ENCODE data around the gene CAMTA1. TPM values are rescaled to one million over a fixed set of nuclear protein-coding genes. Genes with fewer than 3 reads are reported as not detected.

CAMTA1 gene
- total RNA-seq, 1 experiment from 2014 or later = 82.2 TPM

DNA sequence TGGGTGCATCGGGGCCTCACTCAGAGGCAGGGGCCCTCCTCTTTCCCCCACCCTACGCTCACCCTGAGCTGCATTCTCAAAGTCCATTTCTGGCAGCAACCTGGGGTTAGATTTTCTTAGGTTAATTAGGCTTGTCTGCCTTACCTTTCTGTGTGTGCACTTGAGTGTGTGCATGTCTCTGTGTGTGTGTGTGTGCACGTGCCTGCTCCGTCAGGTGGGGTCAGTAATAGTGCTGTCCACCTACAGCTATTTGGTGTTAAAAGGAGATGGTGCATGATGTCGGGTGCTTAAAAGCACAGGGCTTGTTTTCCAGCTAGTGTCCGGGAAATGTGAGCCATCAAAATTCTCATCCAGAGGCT is 257.9 kb downstream of the CAMTA1 start:
- Histone ChIP-seq H3K27ac (ENCODE audit: low read length) (no peak overlapping the region), H3K4me1 (ENCODE audit: control insufficient read depth, insufficient read depth, low read length) (no peaks in the 10 kb centered on the region), H3K9me3 (ENCODE audit: control insufficient read depth, insufficient read depth, low read depth, low read length) (no peaks in the 10 kb centered on the region), H3K36me3 (ENCODE audit: control insufficient read depth, insufficient read depth, low read length) (no peaks in the 10 kb centered on the region), H3K27me3 (ENCODE audit: control insufficient read depth, insufficient read depth, low read length) (no peaks in the 10 kb centered on the region), H3K4me3 (ENCODE audit: low read depth in 2 of 2, low read length in 2 of 2) (no peak overlapping the region)
- ATAC-seq = no peak
- TF ChIP-seq, protein P1, sequence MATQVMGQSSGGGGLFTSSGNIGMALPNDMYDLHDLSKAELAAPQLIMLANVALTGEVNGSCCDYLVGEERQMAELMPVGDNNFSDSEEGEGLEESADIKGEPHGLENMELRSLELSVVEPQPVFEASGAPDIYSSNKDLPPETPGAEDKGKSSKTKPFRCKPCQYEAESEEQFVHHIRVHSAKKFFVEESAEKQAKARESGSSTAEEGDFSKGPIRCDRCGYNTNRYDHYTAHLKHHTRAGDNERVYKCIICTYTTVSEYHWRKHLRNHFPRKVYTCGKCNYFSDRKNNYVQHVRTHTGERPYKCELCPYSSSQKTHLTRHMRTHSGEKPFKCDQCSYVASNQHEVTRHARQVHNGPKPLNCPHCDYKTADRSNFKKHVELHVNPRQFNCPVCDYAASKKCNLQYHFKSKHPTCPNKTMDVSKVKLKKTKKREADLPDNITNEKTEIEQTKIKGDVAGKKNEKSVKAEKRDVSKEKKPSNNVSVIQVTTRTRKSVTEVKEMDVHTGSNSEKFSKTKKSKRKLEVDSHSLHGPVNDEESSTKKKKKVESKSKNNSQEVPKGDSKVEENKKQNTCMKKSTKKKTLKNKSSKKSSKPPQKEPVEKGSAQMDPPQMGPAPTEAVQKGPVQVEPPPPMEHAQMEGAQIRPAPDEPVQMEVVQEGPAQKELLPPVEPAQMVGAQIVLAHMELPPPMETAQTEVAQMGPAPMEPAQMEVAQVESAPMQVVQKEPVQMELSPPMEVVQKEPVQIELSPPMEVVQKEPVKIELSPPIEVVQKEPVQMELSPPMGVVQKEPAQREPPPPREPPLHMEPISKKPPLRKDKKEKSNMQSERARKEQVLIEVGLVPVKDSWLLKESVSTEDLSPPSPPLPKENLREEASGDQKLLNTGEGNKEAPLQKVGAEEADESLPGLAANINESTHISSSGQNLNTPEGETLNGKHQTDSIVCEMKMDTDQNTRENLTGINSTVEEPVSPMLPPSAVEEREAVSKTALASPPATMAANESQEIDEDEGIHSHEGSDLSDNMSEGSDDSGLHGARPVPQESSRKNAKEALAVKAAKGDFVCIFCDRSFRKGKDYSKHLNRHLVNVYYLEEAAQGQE (IDR thresholded peaks at IDR 0.05; ENCODE audit: insufficient read depth in 1 of 2, low read depth in 2 of 2, low read length in 1 of 2) = no peak
- no peak for TF ChIP-seq POLR2AphosphoS5 (IDR thresholded peaks at IDR 0.05; ENCODE audit: low read depth, low read length)
- TF ChIP-seq, protein P2, sequence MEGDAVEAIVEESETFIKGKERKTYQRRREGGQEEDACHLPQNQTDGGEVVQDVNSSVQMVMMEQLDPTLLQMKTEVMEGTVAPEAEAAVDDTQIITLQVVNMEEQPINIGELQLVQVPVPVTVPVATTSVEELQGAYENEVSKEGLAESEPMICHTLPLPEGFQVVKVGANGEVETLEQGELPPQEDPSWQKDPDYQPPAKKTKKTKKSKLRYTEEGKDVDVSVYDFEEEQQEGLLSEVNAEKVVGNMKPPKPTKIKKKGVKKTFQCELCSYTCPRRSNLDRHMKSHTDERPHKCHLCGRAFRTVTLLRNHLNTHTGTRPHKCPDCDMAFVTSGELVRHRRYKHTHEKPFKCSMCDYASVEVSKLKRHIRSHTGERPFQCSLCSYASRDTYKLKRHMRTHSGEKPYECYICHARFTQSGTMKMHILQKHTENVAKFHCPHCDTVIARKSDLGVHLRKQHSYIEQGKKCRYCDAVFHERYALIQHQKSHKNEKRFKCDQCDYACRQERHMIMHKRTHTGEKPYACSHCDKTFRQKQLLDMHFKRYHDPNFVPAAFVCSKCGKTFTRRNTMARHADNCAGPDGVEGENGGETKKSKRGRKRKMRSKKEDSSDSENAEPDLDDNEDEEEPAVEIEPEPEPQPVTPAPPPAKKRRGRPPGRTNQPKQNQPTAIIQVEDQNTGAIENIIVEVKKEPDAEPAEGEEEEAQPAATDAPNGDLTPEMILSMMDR (IDR thresholded peaks at IDR 0.05) = no peak
- TF ChIP-seq SIN3A (IDR thresholded peaks at IDR 0.05; ENCODE audit: borderline replicate concordance, insufficient read depth, low read depth, low read length) = no peak
- no peak for TF ChIP-seq TCF7L2 (IDR thresholded peaks at IDR 0.05; ENCODE audit: low read depth, low read length)
- intact Hi-C loops (cut with micrococcal nuclease; ENCODE audit: unreplicated experiment) (loop anchor here (5.0 kb wide), 2 partner anchors 164 to 604 kb away; no protein-coding TSS in a partner anchor), in situ Hi-C loops (cut with HindIII; ENCODE audit: low pct_unique_long_range_greater_than_20kb, low sequenced_read_pairs) (no loop called here)
- POLR2A ChIA-PET = no interaction called here
- CTCF ChIA-PET = interaction anchor here (0.5 to 1.3 kb wide), 11 partner anchors 27 to 604 kb away, joined by 3 to 13 read pairs (median 4); no protein-coding TSS in a partner anchor
- DNase-seq (ENCODE audit: low read depth, low spot score) = no peak
- no TSS peak for BruUV-seq (replicated peaks)

DNA sequence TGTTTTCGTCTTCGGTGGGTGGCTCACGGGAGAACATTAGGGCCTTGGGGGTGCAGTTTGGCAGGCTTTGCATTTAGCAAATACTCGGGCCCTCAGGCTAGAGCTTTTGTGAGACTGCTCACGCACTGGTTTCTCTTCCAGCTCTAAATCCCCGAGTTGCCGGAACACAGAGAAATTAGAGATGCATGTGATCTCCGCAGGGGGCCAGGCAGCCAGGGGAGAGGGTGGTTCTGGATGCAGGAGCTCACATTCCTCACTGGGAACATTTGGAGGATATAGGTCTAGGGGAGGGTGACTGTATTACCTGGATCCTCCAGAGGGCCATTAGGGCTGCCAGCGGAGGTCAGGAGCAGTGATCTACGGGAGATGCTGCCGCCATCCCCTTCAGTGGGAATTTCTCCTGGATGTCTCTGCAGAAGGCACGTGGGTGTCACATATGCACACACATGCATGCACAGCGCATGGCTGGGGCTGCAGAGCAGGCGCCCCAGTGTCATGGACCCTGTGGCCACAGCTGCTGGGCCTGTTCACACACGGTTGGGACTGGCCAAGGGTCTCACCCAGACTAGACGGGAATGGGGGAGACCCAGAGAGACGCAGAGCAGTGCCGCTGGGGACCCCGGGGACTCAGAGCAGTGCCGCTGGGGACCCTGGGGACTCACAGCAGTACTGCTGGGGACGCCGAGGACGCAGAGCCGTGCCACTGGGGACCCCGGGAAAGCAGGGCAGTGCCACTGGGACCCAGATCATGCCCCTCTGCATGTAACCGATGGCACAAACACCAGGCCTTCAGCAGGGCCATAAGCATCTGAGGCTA is 258.7 kb downstream of the CAMTA1 start:
- Histone ChIP-seq H3K27me3 (ENCODE audit: control insufficient read depth, insufficient read depth, low read length) (no peaks in the 10 kb centered on the region), H3K4me3 (ENCODE audit: low read depth in 2 of 2, low read length in 2 of 2) (no peak overlapping the region), H3K27ac (ENCODE audit: low read length) (no peak overlapping the region), H3K9me3 (ENCODE audit: control insufficient read depth, insufficient read depth, low read depth, low read length) (no peaks in the 10 kb centered on the region), H3K36me3 (ENCODE audit: control insufficient read depth, insufficient read depth, low read length) (no peaks in the 10 kb centered on the region), H3K4me1 (ENCODE audit: control insufficient read depth, insufficient read depth, low read length) (no peaks in the 10 kb centered on the region; the same call in 1 of the 2 replicates)
- ChIA-PET POLR2A (no interaction called here), CTCF (interaction anchor here (0.5 kb wide), 2 partner anchors 86 to 414 kb away, joined by 3 to 5 read pairs; no protein-coding TSS in a partner anchor)
- no TSS peak for BruUV-seq (replicated peaks)
- ATAC-seq (no peak), DNase-seq (ENCODE audit: low read depth, low spot score) (no peak)
- intact Hi-C loops (cut with micrococcal nuclease; ENCODE audit: unreplicated experiment) (loop anchor here (5.0 kb wide), 2 partner anchors 163 to 603 kb away; no protein-coding TSS in a partner anchor), in situ Hi-C loops (cut with HindIII; ENCODE audit: low pct_unique_long_range_greater_than_20kb, low sequenced_read_pairs) (no loop called here)
- TF ChIP-seq, protein P2 (IDR thresholded peaks at IDR 0.05) = no peak
- TF ChIP-seq TCF7L2 (IDR thresholded peaks at IDR 0.05; ENCODE audit: low read depth, low read length) (no peak), POLR2AphosphoS5 (IDR thresholded peaks at IDR 0.05; ENCODE audit: low read depth, low read length) (no peak), SIN3A (IDR thresholded peaks at IDR 0.05; ENCODE audit: borderline replicate concordance, insufficient read depth, low read depth, low read length) (no peak)
- TF ChIP-seq, protein P1 (IDR thresholded peaks at IDR 0.05; ENCODE audit: insufficient read depth in 1 of 2, low read depth in 2 of 2, low read length in 1 of 2) = no peak
